ENCODE measurements around the gene MLLT10. TPM values are rescaled to one million over a fixed set of nuclear protein-coding genes. Genes with fewer than 3 reads are reported as not detected.

Gene MLLT10
- total RNA-seq, 6 experiments from 2014 or later: 15.8 to 49.4 (median 20.1) TPM

- H3K4me1 ChIP-seq: peaks cover 0 to 11% (median 2%) of the 10 kb centered on the region in 4 donors
- ATAC-seq (peak; percentile 92 to 95 (median 94)), DNase-seq (peak; percentile 76 to 94 (median 77))
- H3K4me3 ChIP-seq: no peak overlapping the region
- H3K9me3 ChIP-seq: no peaks in the 10 kb centered on the region
- H3K27ac ChIP-seq: no peak overlapping the region
- intact Hi-C loops (cut with DNase I): no loop called here
- TF ChIP-seq POLR2A (IDR thresholded peaks at IDR 0.05): no peak
- no peak for TF ChIP-seq CTCF (IDR thresholded peaks at IDR 0.05)
- H3K27me3 ChIP-seq: no peaks in the 10 kb centered on the region
- WGBS (ENCODE audit: insufficient coverage, low coverage, low lambda C conversion rate, missing lambda C conversion rate): 0% methylated on average over 4 of the region's 4 CpGs
- peaks cover 0 to 10% (median 1%) of the 10 kb centered on the region in 4 donors for H3K36me3 ChIP-seq
Measured at GRCh38 chr10:21724687-21725367, 190.8 kb downstream of the MLLT10 start.

DNA sequence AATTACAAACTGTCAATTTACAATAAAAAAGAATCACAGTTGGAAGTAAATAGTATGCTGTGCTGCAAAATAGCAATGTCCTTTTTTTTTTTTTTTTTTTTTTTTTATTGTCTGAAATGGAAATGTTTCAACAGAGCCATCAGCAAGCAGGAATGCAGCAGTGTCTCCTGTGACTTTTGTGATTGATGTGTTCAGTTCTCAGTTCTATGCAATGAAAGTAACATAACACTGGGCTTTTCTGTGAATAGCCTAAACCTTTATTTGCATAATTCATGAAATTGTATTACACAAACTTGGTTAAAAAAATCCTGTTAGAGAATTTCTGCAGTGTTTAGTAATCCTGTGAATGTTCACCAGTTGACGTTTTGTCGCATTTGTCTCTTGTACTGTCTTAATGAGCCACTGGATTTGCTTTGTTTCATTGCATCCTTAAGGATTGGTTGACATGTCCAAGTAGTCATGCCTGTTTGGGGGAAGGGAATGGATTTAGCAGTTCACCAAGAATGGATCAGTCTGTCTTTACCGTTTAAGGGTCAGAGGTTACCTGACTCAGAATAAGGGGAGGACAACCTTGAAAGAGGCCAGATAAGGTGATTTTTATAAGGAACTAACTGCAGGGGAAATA lies 192.7 kb downstream of the MLLT10 start:
- WGBS (ENCODE audit: insufficient coverage, low coverage, low lambda C conversion rate, missing lambda C conversion rate): 67% methylated on average over 3 of the region's 3 CpGs
- intact Hi-C loops (cut with DNase I): no loop called here
- Histone ChIP-seq H3K27me3 (no peaks in the 10 kb centered on the region), H3K27ac (no peak overlapping the region), H3K9me3 (no peaks in the 10 kb centered on the region), H3K4me3 (no peak overlapping the region), H3K4me1 (peaks cover 0 to 11% (median 2%) of the 10 kb centered on the region in 4 donors), H3K36me3 (peaks cover 0 to 10% (median 1%) of the 10 kb centered on the region in 4 donors)
- DNase-seq (no peak), ATAC-seq (no peak)
- TF ChIP-seq POLR2A (IDR thresholded peaks at IDR 0.05) (no peak), CTCF (IDR thresholded peaks at IDR 0.05) (no peak)

GRCh38 chr10:21727452-21728168 lies 193.6 kb downstream of the MLLT10 start:
- TF ChIP-seq CTCF (IDR thresholded peaks at IDR 0.05) (no peak), POLR2A (IDR thresholded peaks at IDR 0.05) (no peak)
- no peak for ATAC-seq
- 48% methylated on average over 13 of the region's 13 CpGs for WGBS (ENCODE audit: insufficient coverage, low coverage, low lambda C conversion rate, missing lambda C conversion rate)

DNA sequence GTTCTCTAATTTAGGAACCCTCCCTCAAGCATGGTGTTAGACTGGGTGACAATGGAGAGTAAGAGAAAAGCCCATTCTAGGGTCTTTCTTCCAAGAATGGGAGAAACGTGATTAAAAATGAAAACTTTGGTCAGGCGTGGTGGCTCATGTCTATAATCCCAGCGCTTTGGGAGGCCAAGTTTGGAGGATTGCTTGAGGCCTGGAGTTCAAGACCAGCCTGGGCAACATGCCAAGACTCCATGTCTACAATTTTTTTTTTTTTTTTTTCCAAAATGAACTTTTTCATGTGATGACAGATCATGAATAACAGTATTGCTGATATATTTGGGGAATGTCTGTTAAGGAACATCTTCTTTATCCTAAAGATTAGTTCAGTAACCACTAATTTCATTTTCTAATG lies 194.6 kb downstream of the MLLT10 start:
- H3K27me3 ChIP-seq: no peaks in the 10 kb centered on the region
- no peak for TF ChIP-seq CTCF (IDR thresholded peaks at IDR 0.05)
- no peak for TF ChIP-seq POLR2A (IDR thresholded peaks at IDR 0.05)
- no peak overlapping the region for H3K27ac ChIP-seq
- no peaks in the 10 kb centered on the region for H3K9me3 ChIP-seq
- no peak for ATAC-seq
- peaks cover 0 to 15% (median 2%) of the 10 kb centered on the region in 4 donors for H3K4me1 ChIP-seq
- 95% methylated on average over 3 of the region's 3 CpGs for WGBS (ENCODE audit: insufficient coverage, low coverage, low lambda C conversion rate, missing lambda C conversion rate)
- DNase-seq: no peak
- H3K4me3 ChIP-seq: no peak overlapping the region
- intact Hi-C loops (cut with DNase I): no loop called here
- peaks cover 0 to 10% (median 1%) of the 10 kb centered on the region in 4 donors for H3K36me3 ChIP-seq

More at GRCh38 chr10:21727452-21728168, 193.6 kb downstream of the MLLT10 start:
- Histone ChIP-seq H3K9me3 (no peaks in the 10 kb centered on the region), H3K4me1 (peaks cover 0 to 11% (median 2%) of the 10 kb centered on the region in 4 donors), H3K4me3 (no peak overlapping the region), H3K27me3 (no peaks in the 10 kb centered on the region), H3K27ac (no peak overlapping the region), H3K36me3 (peaks cover 0 to 10% (median 1%) of the 10 kb centered on the region in 4 donors)
- intact Hi-C loops (cut with DNase I): no loop called here
- DNase-seq: no peak

Measured in right lobe of liver (tissue), 6 donors.